GM19438 (cell line): ENCODE results near the gene SRGAP2.
A peak's percentile ranks its signal among the peaks of the same experiment; 100 is the strongest.
"Not testable (repeated sequence)": the region's sequence is repeated elsewhere in the genome, so short reads cannot be mapped to it uniquely, and the experiment has no call there.

ENCODE experiments used
- ATAC-seq: cut with Tn5 transposase; IDR thresholded peaks from one replicate; pipeline ENCODE4 v1.9.1; 2021; ENCODE audit warnings: low read depth; ENCODE audit not compliant: unreplicated experiment

Gene SRGAP2

DNA sequence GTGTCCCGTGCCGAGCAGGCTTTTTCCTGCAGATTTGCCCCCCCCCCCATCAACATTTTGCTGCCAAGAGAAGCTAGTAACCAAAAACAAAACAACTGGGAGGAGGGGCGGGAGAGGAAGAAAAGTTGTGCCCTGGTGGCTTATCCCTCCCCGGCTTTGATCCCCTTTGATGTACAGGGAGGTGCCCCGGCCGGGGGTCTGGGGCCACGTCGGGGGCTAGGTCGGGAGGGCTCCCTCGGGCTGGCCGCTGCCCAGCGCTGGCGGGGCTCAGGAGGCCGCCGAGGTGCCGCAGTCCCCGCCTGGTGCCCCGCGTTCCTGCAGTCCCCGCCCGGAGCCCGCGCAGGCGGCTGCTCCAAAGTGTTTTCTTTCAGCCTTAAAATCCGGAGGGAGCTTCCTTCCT, 1.5 kb downstream of the SRGAP2 start:
- ATAC-seq, result not testable (repeated sequence)

DNA sequence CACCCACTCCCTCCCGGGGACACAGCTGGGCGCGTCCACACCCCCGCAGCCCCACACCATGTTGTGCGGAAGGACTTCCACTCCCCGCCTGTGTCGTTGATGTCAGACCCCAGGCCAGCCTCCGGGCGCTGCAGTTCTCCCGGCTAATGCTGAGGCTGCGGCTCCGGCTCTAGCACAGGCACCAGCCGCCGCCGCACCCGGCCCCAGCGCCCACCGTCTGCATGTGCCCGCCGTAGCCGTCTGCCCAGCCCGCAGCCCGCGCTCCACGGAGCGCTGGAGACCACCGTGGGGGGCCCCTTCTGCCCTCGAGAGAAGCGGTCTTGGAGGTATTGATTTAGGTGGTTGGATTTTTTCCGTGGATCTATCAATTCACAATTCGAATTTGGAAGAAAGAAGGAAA, 2.2 kb downstream of the SRGAP2 start:
- not testable (repeated sequence) for ATAC-seq

DNA sequence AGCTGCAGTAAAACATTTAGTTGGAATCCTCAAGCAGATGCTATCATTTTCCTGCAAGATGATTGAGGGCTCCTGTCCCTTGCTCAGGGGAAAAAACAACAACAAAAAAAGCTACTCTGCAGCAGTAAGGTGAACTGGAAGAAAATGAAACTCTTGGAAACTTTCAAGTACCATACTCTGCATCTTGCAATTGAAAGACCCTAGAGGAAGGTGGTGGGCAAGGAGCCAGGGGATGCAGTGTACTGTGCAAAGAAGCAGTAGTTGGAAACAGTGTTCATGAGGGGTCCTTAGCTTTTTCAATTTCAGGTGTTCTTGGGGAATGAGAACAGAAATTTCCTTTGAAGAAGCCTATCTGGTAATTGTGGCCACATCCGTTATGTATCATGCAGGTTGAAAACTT, 7.5 kb downstream of the SRGAP2 start:
- ATAC-seq, result not testable (repeated sequence)

DNA sequence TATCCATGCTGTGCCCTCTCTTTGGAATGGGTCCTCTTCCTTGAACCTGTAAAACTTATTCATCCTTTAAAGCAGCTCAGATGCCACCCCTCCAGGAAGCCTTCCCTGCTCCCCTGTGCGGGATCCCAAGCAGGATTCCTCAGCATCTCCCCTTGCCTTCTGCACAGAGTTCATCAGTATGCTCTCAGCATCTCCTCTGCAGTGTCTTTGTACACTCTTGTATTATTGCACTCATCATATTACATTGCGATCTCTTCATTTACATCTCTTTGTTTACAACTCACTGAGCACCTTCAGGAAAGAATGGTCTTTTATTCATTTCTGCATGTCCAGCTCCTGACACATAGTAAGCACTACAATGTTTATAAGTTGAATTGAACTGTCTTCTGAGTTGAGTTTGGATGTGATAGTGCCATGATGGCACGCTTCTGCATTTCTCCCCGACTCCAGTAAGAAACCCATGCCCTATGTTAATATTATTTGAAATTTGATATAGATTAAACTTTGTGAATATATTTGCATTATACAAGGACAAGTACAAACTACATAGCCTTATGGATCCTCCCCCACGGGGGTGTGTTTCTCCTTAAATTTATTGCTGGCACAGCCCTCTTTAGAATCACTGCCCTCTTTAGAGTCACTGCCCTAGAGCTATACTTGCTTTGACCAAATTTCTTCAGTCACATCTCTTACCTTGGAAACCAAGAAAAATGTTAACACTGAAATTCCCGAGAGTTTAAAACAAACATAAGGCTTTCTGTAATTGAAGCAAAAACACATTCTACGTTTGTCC, 12.5 kb downstream of the SRGAP2 start:
- ATAC-seq, result not testable (repeated sequence)

DNA sequence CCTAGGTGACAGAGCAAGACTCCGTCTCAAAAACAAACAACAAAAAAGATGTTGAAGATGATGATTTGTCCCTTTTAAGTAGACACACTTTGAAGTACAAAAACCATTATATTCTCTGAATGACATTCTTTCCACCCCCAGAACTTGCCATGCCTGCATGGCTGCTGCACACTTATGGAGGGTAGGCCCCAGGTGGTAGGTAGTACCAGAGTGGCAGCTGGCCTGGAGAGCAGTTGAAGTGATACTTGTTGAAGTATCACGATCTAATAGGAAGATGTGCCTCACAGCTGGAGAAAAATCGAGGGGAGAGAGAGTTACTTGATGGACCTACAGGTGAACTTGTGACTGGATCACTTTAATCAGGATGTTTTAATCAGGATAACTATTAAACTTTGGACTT, 14.9 kb downstream of the SRGAP2 start:
- not testable (repeated sequence) for ATAC-seq

- ATAC-seq, result not testable (repeated sequence)
Observed at GRCh38 chr1:206218765-206219164, 15.4 kb downstream of the SRGAP2 start.

GRCh38 chr1:206219514-206220331, 16.4 kb downstream of the SRGAP2 start:
- not testable (repeated sequence) for ATAC-seq

DNA sequence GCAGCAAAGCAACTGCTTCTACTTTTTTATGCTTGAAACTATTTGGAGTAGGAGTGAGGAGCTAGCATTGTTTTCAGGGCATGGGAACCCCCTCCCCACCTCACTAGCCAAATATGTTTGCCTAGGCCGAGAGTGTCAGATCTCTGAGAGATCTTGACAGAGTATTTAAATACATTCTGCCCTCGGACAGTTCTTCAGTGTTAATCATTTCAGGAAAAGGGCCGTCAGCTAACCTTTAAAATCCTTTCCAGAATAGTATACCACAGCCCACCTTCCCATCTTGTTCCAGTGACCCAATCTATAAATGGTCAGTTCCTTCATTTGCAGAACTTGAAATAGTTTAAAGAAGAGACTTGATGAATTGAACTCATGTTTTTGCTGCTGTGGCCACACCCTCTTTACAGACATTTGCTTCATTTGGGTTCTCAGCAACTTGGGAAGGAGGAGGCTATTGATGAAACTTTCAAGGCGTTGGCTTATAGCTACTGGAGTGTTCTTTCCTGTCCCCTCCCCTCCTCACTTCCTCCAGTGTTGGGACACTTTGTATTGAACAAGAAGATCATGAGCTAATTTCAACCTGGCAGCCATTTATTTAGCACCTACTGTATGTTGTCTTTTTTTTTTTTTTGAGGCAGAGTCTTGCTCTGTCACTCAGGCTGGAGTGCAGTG, 17.1 kb downstream of the SRGAP2 start:
- not testable (repeated sequence) for ATAC-seq

GRCh38 chr1:206221585-206221984, 18.2 kb downstream of the SRGAP2 start:
- ATAC-seq, result not testable (repeated sequence)

DNA sequence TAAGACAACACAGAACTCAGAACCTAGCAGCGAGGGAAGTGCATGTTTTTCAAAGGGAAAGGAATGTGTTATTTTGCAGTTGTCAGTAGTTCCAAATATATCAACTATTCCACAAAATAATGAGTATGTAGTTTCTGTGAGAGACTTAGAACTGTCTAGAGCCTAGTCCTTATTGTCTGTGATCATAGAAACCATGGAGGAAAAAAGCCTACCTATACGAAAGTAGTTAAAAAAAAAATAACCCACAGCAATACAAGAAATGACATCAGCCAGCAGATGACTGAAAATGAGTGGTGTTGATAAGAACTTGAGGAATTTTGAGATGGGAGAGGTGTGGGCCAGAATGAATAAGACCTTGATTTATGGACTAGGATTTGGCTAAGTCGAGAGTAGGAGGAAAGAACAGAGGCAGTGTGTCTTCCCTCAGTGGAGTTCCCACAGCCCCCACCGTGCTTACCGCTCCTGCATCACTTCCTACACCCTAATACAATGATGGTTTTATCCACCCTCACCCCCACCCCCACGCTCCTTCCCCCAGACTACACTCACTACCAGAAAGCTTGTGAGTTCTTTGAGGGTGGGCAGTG, 20.9 kb downstream of the SRGAP2 start:
- not testable (repeated sequence) for ATAC-seq

GRCh38 chr1:206225386-206225785, 22.0 kb downstream of the SRGAP2 start:
- not testable (repeated sequence) for ATAC-seq

- not testable (repeated sequence) for ATAC-seq
Observed at GRCh38 chr1:206226886-206227285, 23.5 kb downstream of the SRGAP2 start.

DNA sequence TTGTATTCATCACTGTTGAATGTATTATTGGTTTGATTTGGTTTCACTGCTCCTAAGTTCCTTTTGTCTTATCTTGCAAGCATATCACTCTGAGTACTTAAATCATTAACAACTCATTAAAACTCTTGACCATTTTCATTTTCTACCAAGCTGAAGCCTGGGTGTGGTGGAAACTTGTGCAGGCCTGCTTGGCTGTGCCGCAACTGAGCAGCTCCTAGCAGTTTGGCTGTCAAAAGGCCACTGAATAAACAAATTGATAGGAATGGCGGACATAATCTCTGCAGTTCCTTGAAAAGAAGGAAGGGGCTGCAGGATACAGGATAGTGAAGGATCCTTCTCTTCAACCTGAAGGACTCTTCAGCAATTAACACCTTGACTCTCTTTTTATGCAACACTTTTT, 25.9 kb downstream of the SRGAP2 start:
- ATAC-seq, result not testable (repeated sequence)

GRCh38 chr1:206231989-206232388, 28.6 kb downstream of the SRGAP2 start:
- ATAC-seq, result not testable (repeated sequence)

- peak; percentile 78 for ATAC-seq
Observed at GRCh38 chr1:206232970-206233645, 29.8 kb downstream of the SRGAP2 start.

- ATAC-seq, result not testable (repeated sequence)
Observed at GRCh38 chr1:206234189-206234916, 31.0 kb downstream of the SRGAP2 start.

GRCh38 chr1:206235190-206235589, 31.8 kb downstream of the SRGAP2 start:
- ATAC-seq, result not testable (repeated sequence)

GRCh38 chr1:206240288-206240687, 36.9 kb downstream of the SRGAP2 start:
- peak; percentile 45 for ATAC-seq

DNA sequence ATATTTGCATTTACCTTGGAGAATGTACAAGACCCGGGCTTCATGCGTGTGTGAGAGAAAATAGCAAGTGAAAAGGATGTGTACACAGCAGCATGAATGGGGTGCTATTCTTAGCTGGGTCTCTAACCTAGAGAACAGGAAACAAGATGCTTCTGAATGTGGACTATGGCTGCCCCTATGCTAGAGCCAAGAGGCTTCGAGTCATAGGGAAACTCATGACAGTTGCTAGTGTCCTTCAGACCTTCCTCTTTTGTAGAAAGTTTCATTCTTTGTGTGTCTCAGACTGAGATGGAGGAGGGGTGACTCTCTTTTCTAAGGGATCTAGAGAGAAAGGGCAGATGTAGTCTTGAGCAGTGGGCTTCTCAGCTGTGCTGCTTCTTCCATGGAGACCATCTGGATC, 40.0 kb downstream of the SRGAP2 start:
- ATAC-seq, result peak; percentile 99
